Ascending aorta (tissue), 2 donors: Measurements from ENCODE around the gene IGF2BP1. TPM values are rescaled to one million over a fixed set of nuclear protein-coding genes. Genes with fewer than 3 reads are reported as not detected.
"Not testable (repeated sequence)": the region's sequence is repeated elsewhere in the genome, so short reads cannot be mapped to it uniquely, and the experiment has no call there.

Source experiments
- DNase-seq, 2 donors: peaks; one replicate each; pipeline ENCODE4 v3.0.0-alpha.2; 2019; ENCODE audit warnings: low spot score in 2 of 2
- H3K27ac ChIP-seq, 2 donors: fragments of 200-600 bp; sonication (generic); one replicate each; pipeline ENCODE4 v1.5.1; 2016 to 2017; ENCODE audit warnings: mild to moderate bottlenecking in 1 of 2
- H3K27me3 ChIP-seq: fragments of 200-600 bp; sonication (generic); one replicate; pipeline ENCODE4 v1.5.1; 2017
- H3K36me3 ChIP-seq, 2 donors: fragments of 200-600 bp; sonication (generic); one replicate each; pipeline ENCODE4 v1.5.1; 2016
- H3K4me1 ChIP-seq, 2 donors: fragments of 200-600 bp; sonication (generic); one replicate each; pipeline ENCODE4 v1.5.1; 2016 to 2017; ENCODE audit warnings: mild to moderate bottlenecking in 1 of 2
- H3K4me3 ChIP-seq, 2 donors: fragments of 200-600 bp; sonication (generic); one replicate each; pipeline ENCODE4 v1.5.1; 2016 to 2017; ENCODE audit warnings: mild to moderate bottlenecking in 1 of 2
- H3K9me3 ChIP-seq, 2 donors: fragments of 200-600 bp; sonication (generic); one replicate each; pipeline ENCODE4 v1.5.1; 2016
- intact Hi-C: fragments of 100-400 bp; cut with DNase I; formaldehyde crosslinking; loops from one replicate; pipeline ENCODE4 v1.15.1; 2023
- total RNA-seq: library from RNA; depleted of rRNA; stranded (reverse); fragments of >200 nt; gene quantifications from one replicate; pipeline ENCODE4 v1.1.0, GENCODE V29; 2016
- TF ChIP-seq, protein P1 (sequence below), 3 experiments: fragments of 200-600 bp in 2 of 3; fragments of 450-650 bp in 1 of 3; sonication (generic) in 2 of 3; IDR thresholded peaks; one replicate each; pipeline ENCODE4 v1.5.1; 2016 to 2019; ENCODE audit warnings: antibody characterized with exemption in 3 of 3, mild to moderate bottlenecking in 1 of 3, moderate library complexity in 1 of 3

Gene IGF2BP1
- total RNA-seq, 1 donor from 2014 or later: not detected

DNA sequence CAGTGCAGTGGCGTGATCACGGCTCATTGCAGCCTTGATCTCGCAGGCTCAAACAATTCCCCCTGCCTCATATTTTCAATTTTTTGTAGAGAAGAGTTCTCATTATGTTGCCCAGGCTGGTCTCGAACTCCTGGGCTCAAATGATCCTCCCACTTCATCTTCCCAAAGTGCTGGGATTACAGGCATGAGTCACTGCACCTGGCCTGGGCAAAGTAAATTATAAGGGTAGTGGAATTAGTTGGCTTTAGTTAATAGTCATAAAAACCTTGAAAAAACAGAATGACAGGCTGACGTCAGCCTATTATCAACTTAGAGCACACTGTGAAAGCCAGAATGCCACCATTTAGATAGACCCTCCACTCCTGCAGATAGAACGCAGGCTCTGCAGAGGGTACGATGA lies 91.9 kb downstream of the IGF2BP1 start:
- Histone ChIP-seq H3K4me3 (no peak overlapping the region), H3K9me3 (no peaks in the 10 kb centered on the region), H3K27me3 (no peaks in the 10 kb centered on the region), H3K36me3 (no peaks in the 10 kb centered on the region), H3K4me1 (no peaks in the 10 kb centered on the region), H3K27ac (no peak overlapping the region)
- TF ChIP-seq, protein P1, sequence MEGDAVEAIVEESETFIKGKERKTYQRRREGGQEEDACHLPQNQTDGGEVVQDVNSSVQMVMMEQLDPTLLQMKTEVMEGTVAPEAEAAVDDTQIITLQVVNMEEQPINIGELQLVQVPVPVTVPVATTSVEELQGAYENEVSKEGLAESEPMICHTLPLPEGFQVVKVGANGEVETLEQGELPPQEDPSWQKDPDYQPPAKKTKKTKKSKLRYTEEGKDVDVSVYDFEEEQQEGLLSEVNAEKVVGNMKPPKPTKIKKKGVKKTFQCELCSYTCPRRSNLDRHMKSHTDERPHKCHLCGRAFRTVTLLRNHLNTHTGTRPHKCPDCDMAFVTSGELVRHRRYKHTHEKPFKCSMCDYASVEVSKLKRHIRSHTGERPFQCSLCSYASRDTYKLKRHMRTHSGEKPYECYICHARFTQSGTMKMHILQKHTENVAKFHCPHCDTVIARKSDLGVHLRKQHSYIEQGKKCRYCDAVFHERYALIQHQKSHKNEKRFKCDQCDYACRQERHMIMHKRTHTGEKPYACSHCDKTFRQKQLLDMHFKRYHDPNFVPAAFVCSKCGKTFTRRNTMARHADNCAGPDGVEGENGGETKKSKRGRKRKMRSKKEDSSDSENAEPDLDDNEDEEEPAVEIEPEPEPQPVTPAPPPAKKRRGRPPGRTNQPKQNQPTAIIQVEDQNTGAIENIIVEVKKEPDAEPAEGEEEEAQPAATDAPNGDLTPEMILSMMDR (IDR thresholded peaks at IDR 0.05): no peak
- intact Hi-C loops: no loop called here
- no peak for DNase-seq

DNA sequence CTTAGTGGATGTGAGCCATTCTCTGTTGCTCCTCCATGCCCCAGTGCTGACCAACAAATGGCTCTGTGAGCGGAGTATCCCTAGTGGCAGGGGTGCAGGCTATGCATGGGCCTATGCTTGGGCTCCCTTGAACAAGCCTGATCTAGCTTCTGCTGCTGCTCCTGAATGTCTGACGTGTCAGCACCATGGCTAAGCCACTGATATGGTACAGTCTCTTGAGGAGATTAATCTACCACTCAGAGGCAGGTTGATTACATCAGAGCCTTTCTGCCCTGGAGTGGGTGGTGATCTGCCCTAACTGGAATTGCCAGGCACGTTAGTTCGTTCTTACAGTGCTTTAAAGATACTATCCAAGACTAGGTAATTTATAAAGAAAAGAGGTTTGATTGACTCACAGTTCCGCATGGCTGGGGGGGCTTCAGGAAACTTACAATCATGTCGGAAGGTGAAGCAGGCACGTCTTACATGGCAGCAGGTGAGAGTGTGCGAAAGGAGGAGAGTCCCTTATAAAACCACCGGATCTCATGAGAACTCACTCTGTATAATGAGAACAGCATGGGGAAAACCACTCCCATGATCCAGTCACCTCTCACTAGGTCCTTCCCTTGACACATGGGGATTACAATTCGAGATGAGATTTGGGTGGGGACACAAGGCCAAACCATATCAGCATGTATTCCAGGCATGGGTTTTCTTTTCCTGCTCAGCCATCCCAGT lies 93.9 kb downstream of the IGF2BP1 start:
- no peak overlapping the region for H3K4me3 ChIP-seq
- no peak overlapping the region for H3K27ac ChIP-seq
- H3K27me3 ChIP-seq: no peaks in the 10 kb centered on the region
- intact Hi-C loops: no loop called here
- TF ChIP-seq, protein P1 (IDR thresholded peaks at IDR 0.05): no peak
- no peaks in the 10 kb centered on the region for H3K9me3 ChIP-seq
- no peaks in the 10 kb centered on the region for H3K4me1 ChIP-seq
- no peaks in the 10 kb centered on the region for H3K36me3 ChIP-seq
- DNase-seq: no peak

DNA sequence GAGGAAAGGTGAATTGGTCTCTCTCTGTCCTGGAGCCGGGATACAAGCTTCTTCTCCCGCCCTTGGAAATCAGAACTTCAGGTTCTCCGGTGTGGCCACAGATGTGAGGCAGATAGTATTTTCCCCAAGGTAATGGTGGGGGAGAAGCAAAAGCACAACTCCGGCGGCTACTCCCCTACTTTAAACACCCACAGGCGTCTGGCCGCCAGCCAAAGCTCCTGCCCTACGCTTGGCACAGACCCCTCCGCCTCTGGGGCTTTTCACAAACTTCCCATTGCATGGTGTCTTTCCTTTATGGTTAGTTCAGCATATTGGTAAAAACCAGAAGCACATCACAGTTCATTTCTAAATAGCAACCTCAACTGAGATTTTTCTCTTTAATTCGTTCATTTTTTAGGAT lies 95.9 kb downstream of the IGF2BP1 start:
- intact Hi-C loops: no loop called here
- Histone ChIP-seq H3K27me3 (no peaks in the 10 kb centered on the region), H3K9me3 (no peaks in the 10 kb centered on the region), H3K4me3 (no peak overlapping the region), H3K36me3 (no peaks in the 10 kb centered on the region), H3K4me1 (no peaks in the 10 kb centered on the region), H3K27ac (no peak overlapping the region)
- no peak for DNase-seq
- TF ChIP-seq, protein P1 (IDR thresholded peaks at IDR 0.05): no peak

DNA sequence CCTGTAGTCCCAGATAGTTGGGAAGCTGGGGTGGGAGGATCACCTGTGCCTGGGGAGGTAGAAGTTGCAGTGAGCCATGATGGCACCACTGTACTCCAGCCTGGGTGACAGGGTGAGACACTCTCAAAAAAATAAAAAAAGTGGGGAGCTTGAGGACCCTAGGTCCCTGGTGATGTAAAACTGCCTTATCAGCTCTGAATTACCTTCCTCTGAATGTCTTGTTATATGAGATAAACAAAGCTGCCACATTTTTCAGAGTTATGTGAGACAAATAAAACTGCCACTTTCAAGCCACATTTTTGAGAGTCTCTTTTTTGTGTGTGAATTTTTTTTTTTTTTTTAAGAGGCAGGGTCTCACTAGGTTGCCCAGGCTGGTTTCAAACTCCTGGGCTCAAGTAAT lies 103.4 kb downstream of the IGF2BP1 start:
- no peaks in the 10 kb centered on the region for H3K9me3 ChIP-seq
- H3K27me3 ChIP-seq: no peaks in the 10 kb centered on the region
- intact Hi-C loops: no loop called here
- no peak overlapping the region for H3K4me3 ChIP-seq
- H3K27ac ChIP-seq: no peak overlapping the region
- no peaks in the 10 kb centered on the region for H3K4me1 ChIP-seq
- TF ChIP-seq, protein P1 (IDR thresholded peaks at IDR 0.05): no peak
- no peak for DNase-seq
- H3K36me3 ChIP-seq: no peaks in the 10 kb centered on the region

DNA sequence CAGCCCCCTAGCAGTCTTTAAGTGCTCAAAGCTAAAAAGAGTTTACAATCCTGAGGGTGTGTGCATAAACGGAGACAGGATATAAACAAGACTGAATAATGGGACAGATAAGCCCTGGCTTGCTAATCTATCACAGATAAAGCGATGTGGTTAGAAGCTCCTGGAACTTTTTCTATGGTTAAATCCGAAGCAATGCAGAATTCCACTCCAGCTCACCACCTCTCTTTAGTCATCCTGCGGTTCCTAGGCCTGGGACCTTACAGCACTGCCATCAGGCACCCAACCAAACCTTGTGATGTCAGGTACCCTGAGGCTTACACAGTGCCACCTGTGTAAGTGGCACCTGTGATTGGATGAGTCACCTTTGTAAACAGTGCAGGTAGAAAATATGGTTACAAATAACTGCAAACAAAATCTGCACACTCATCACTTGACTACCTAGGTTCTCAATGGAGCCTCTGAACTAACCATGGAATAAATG lies 103.9 kb downstream of the IGF2BP1 start:
- TF ChIP-seq, protein P1 (IDR thresholded peaks at IDR 0.05): no peak
- Histone ChIP-seq H3K4me1 (no peaks in the 10 kb centered on the region), H3K27me3 (no peaks in the 10 kb centered on the region), H3K9me3 (no peaks in the 10 kb centered on the region), H3K4me3 (no peak overlapping the region), H3K27ac (no peak overlapping the region), H3K36me3 (no peaks in the 10 kb centered on the region)
- intact Hi-C loops: no loop called here
- DNase-seq: no peak

DNA sequence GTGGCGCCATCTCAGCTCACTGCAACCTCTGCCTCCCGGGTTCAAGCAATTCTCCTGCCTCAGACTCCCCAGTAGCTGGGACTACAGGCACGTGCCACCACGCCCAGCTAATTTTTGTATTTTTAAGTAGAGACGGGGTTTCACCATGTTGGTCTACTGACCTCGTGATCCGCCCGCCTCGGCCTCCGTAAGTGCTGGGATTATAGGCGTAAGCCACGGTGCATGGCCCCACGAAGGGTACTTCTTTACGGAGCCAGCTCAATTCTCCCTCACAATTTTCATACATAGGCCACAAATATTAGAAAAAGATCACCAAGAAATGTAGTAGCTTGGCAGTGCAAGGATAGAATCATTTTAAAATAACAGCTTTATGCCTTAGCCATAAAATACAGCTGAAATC lies 106.2 kb downstream of the IGF2BP1 start:
- H3K36me3 ChIP-seq, H3K9me3 ChIP-seq, H3K27me3 ChIP-seq, DNase-seq, H3K4me3 ChIP-seq, intact Hi-C loops, H3K4me1 ChIP-seq, H3K27ac ChIP-seq: not testable (repeated sequence)
